Inflammatory macrophage treated with lipopolysaccharide for 1 hour (primary cell): ENCODE results near the gene KCNRG.
"Not testable (repeated sequence)": the region's sequence is repeated elsewhere in the genome, so short reads cannot be mapped to it uniquely, and the experiment has no call there.

ENCODE experiments used
- DNase-seq, 2 donors: peaks; one replicate each; pipeline ENCODE4 v3.0.0-alpha.2; 2020 to 2022

The KCNRG gene

GRCh38 chr13:50012396-50013169, 2.7 kb upstream of the KCNRG start:
- no peak for DNase-seq

DNA sequence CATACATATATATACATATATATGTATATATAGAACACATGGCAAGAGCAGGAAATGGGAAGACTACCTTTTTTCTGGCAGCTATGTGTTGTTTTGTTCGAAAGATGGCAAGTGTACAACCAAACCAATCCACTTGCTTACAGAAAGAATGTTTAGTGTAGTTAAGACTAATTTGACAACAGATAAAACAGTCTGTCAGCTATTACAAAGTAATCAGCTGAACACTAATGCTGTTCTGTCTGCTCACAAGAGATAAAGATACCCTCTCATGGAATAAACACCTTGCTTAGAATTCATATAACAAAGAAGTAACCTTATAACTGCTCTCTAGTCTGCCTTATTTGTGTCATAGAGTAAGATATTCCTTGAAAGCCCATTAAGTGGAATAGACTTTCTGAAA, 858 bp upstream of the KCNRG start:
- DNase-seq, result no peak

GRCh38 chr13:50015750-50016149, 506 bp downstream of the KCNRG start:
- no peak for DNase-seq

- DNase-seq, result no peak
These were observed 1.2 kb downstream of the KCNRG start for GRCh38 chr13:50016444-50016843.

DNA sequence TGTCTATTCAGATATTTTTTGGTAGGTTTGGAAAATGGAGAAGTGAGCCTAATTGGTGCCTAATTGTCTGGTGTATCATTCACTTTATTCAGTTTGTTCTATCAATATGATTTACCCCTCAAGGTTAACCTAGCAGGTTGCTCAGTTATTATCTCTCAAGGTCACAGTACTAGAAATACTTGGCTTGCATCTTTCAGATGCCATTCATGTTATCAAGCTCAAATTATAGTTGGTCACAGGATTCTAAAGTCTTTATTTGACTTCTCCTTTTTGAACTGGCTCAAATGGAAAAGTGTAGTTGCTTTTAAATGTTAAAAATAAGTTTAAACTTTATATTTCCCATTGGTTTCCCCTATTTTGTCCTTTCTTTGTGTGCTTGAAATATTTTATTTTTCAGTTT, 2.6 kb downstream of the KCNRG start:
- no peak for DNase-seq

DNA sequence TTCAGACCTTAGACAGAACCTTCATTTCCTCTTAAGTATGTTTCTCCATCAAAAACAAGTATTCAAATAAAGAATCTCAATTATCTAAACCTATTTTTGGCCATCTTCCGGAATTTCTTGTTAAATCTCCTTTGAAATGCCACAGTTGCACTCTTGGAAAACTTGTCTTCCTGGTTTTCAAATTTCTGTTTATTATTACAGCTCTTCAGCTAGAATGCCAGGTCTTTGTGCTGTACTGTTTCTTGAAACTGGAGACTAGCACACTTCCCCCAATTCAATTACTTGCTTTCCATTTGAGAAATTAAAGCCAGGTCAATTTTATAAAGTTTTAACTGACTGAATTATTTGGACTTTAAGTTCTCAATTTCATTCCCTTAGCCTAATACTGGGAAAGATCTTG, 10.2 kb downstream of the KCNRG start:
- no peak for DNase-seq

- no peak for DNase-seq
These were observed 11.7 kb downstream of the KCNRG start for GRCh38 chr13:50026788-50027473.

DNA sequence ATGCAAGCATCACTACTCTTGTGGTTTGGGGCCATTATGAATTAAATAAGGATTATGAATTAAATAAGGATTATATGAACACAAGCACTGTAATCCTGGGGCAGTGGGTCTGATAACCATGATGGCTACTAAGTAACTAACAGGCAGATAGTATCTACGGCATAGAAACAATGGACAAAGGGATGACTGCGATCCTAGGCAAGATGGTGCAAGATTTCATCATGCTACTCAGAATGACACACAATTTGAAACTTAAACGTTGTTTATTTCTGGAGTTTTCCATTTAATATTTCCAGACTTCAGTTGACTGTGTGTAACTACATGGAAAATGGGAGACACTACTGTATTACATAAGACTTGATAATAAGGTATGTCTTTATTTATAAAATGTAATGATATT, 15.1 kb downstream of the KCNRG start:
- DNase-seq, result no peak

DNA sequence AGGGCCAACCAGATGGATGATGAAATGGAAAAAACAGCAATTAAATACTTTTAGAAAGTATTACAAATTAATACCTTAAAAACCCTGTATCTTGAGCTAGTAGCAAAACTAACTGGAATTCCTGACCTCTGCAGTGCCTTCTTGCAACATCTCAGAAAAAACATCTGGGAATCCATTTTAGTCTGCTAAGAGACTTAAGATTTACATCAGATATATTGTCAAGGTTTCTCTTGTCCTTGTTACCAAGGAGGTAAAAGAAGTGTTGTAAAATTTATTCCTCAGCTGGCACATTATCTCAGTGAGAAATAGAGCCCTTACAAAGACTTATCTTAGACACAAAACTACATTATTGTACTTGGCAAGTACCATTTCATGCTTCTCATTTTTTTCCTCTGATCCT, 18.5 kb downstream of the KCNRG start:
- DNase-seq, result peak in 1 of 2 donors; percentile 7

GRCh38 chr13:50037788-50038187, 22.5 kb downstream of the KCNRG start:
- DNase-seq, result no peak

- DNase-seq, result no peak
These were observed 23.0 kb downstream of the KCNRG start for GRCh38 chr13:50038266-50038665.

GRCh38 chr13:50052478-50052877, 37.2 kb downstream of the KCNRG start:
- no peak for DNase-seq

GRCh38 chr13:50053844-50054243, 38.6 kb downstream of the KCNRG start:
- DNase-seq, result no peak

DNA sequence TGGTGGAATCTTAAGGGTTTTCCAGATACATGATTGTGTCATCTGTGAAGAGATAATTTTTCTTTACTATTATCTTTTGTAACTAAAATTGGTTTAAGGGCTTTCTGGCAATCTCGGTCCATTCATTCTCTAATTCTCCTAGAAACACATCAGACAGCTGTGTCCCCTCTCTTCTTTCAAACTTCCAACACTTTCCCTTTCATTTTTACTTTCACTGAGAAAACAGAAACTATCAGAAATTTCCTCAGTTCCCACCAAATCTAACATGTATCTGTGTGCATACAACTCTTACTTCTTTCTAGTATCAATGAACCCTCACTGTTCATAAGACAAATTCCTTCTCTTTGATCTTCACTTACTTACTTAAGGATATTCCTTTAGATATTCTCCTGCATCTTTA, 40.2 kb downstream of the KCNRG start:
- no peak for DNase-seq

GRCh38 chr13:50060718-50061117, 45.5 kb downstream of the KCNRG start:
- DNase-seq, result no peak

- DNase-seq, result not testable (repeated sequence)
These were observed 47.1 kb downstream of the KCNRG start for GRCh38 chr13:50062336-50062735.

DNA sequence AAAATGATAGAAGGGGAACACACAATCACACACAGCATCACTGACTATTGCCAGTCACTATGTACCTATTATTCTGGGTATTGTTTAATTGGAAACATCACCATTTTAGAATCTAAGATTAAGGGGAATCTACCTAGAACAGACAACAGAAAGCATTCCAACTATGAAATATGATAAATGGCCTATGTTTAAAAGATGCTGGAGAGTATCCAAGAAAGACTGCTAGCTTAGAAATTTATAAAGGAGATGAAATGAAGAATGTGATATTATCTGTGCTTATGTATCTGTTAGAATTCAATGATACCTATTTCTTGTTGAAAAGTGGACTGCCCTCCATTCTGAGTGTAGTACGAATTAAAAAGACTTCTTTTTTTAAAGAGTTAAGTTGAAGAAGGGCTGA, 50.5 kb downstream of the KCNRG start:
- no peak for DNase-seq

- no peak for DNase-seq
These were observed 53.3 kb downstream of the KCNRG start for GRCh38 chr13:50068508-50068907.

GRCh38 chr13:50069261-50069660, 54.0 kb downstream of the KCNRG start:
- DNase-seq, result peak; percentile 40 to 50

DNA sequence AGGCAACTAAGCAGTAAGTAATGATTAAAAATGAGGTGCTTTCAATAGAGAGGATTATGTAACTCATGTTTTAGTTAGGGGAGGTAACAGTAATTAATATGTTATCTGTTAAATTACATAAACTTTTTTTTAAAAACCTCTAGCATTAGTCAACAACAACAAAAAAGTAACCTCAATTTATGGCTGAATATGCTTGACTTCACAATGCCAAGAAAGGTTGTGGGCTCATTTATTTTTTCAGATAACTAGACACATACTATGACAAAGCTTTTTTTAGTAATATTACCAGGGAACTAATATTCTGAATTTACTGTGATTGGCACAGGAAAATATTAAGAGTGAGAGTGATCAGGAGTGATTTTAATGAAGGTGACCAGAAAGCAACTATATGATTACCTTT, 54.9 kb downstream of the KCNRG start:
- no peak for DNase-seq
